Thoracic aorta endothelial cell (primary cell): ENCODE results near the gene HEPH. TPM values are rescaled to one million over a fixed set of nuclear protein-coding genes. Genes with fewer than 3 reads are reported as not detected.

ENCODE experiments used
- total RNA-seq: library from RNA; depleted of rRNA; stranded (reverse); fragments of >200 nt; gene quantifications from 2 replicates; pipeline ENCODE4 v1.2.3, GENCODE V29; 2012

HEPH gene, protein sequence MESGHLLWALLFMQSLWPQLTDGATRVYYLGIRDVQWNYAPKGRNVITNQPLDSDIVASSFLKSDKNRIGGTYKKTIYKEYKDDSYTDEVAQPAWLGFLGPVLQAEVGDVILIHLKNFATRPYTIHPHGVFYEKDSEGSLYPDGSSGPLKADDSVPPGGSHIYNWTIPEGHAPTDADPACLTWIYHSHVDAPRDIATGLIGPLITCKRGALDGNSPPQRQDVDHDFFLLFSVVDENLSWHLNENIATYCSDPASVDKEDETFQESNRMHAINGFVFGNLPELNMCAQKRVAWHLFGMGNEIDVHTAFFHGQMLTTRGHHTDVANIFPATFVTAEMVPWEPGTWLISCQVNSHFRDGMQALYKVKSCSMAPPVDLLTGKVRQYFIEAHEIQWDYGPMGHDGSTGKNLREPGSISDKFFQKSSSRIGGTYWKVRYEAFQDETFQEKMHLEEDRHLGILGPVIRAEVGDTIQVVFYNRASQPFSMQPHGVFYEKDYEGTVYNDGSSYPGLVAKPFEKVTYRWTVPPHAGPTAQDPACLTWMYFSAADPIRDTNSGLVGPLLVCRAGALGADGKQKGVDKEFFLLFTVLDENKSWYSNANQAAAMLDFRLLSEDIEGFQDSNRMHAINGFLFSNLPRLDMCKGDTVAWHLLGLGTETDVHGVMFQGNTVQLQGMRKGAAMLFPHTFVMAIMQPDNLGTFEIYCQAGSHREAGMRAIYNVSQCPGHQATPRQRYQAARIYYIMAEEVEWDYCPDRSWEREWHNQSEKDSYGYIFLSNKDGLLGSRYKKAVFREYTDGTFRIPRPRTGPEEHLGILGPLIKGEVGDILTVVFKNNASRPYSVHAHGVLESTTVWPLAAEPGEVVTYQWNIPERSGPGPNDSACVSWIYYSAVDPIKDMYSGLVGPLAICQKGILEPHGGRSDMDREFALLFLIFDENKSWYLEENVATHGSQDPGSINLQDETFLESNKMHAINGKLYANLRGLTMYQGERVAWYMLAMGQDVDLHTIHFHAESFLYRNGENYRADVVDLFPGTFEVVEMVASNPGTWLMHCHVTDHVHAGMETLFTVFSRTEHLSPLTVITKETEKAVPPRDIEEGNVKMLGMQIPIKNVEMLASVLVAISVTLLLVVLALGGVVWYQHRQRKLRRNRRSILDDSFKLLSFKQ
- total RNA-seq = 0.66 and 1.8 TPM in 2 replicates

GRCh38 chrX:66163849-66164411, at the start of gene HEPH:
Gene HEPH (plus strand): TSS chrX:66164247. CDS start chrX:66170571, 6,324 bp downstream.

Other genes with a start within 250 kb of the HEPH start
- not detected in 2 replicates for gene VSIG4, start 124.2 kb upstream of the HEPH start, total RNA-seq